Keratinocyte (primary cell): Measurements from ENCODE around the gene C2orf49. TPM values are rescaled to one million over a fixed set of nuclear protein-coding genes. Genes with fewer than 3 reads are reported as not detected.

Experiments used
- DNase-seq: peaks from one replicate; pipeline ENCODE4 v3.0.0-alpha.2; 2011; ENCODE audit warnings: low read depth, missing footprints, low spot score
- FAIRE-seq: peaks from 2 replicates; lab custom pipeline; 2011; peaks lifted over from hg19 to GRCh38; lab: Jason Lieb, UNC
- H2AFZ ChIP-seq: 2 replicates; pipeline ENCODE4 v1.6.0; 2012; ENCODE audit warnings: low read length, control low read depth, inconsistent platforms; ENCODE audit not compliant: control insufficient read depth
- H3K27ac ChIP-seq: 2 replicates; pipeline ENCODE4 v1.5.1; 2011; ENCODE audit warnings: low read length; ENCODE audit not compliant: control insufficient read depth, insufficient read depth
- H3K27me3 ChIP-seq: 3 replicates; pipeline ENCODE4 v1.6.0; 2011; ENCODE audit warnings: low read length; ENCODE audit not compliant: control insufficient read depth, insufficient read depth; ENCODE audit errors: extremely low read depth
- H3K36me3 ChIP-seq, 2 experiments: 2 replicates in 1 of 2; 3 replicates in 1 of 2; pipeline ENCODE4 v1.5.1; 2011; ENCODE audit warnings: low read length in 2 of 2, mild to moderate bottlenecking in 1 of 2; ENCODE audit not compliant: control insufficient read depth in 2 of 2, insufficient read depth in 2 of 2; ENCODE audit errors: extremely low read depth in 1 of 2
- H3K4me1 ChIP-seq: 3 replicates; pipeline ENCODE4 v1.5.1; 2011; ENCODE audit warnings: low read length; ENCODE audit not compliant: control insufficient read depth, insufficient read depth; ENCODE audit errors: extremely low read depth
- H3K4me2 ChIP-seq: 3 replicates; pipeline ENCODE4 v1.6.0; 2011; ENCODE audit warnings: low read depth, low read length; ENCODE audit not compliant: control insufficient read depth, insufficient read depth; ENCODE audit errors: extremely low read depth
- H3K4me3 ChIP-seq, 3 experiments: fragments of 200-600 bp in 1 of 3; sonication (generic) in 1 of 3; 2 replicates in 2 of 3; 3 replicates in 1 of 3; pipeline ENCODE4 v1.5.1; 2011 to 2016; ENCODE audit warnings: low read length in 3 of 3, mild to moderate bottlenecking in 3 of 3, control low read depth in 2 of 3, inconsistent platforms in 1 of 3, low read depth in 1 of 3, mixed read lengths in 1 of 3, mixed run types in 1 of 3, moderate library complexity in 1 of 3; ENCODE audit not compliant: control insufficient read depth in 2 of 3, insufficient read depth in 2 of 3; ENCODE audit errors: extremely low read depth in 1 of 3
- H3K79me2 ChIP-seq: 2 replicates; pipeline ENCODE4 v1.6.0; 2012; ENCODE audit warnings: low read length; ENCODE audit not compliant: control insufficient read depth, insufficient read depth
- H3K9ac ChIP-seq: 3 replicates; pipeline ENCODE4 v1.6.0; 2011; ENCODE audit warnings: low read length; ENCODE audit not compliant: control insufficient read depth, insufficient read depth; ENCODE audit errors: extremely low read depth
- H3K9me1 ChIP-seq: 3 replicates; pipeline ENCODE4 v1.6.0; 2011; ENCODE audit warnings: low read length; ENCODE audit not compliant: control insufficient read depth, insufficient read depth; ENCODE audit errors: extremely low read depth
- H3K9me3 ChIP-seq: 2 replicates; pipeline ENCODE4 v1.5.1; 2012; ENCODE audit warnings: low read depth, low read length; ENCODE audit not compliant: control insufficient read depth
- H4K20me1 ChIP-seq: 3 replicates; pipeline ENCODE4 v1.6.0; 2011; ENCODE audit warnings: low read length; ENCODE audit not compliant: control insufficient read depth, insufficient read depth; ENCODE audit errors: extremely low read depth
- CTCF ChIP-seq, 3 experiments: IDR thresholded peaks in 1 of 3; conservative IDR thresholded peaks in 1 of 3; optimal IDR thresholded peaks in 1 of 3; 2 replicates in 2 of 3; 3 replicates in 1 of 3; pipeline versions ENCODE3 to v1.5.1; 2011; ENCODE audit warnings: low read length in 3 of 3, mild to moderate bottlenecking in 3 of 3, moderate library complexity in 2 of 3, control low read depth in 1 of 3, inconsistent platforms in 1 of 3; ENCODE audit not compliant: insufficient read depth in 2 of 3; ENCODE audit errors: extremely low read depth in 1 of 3
- EZH2 ChIP-seq: IDR thresholded peaks from one replicate; pipeline ENCODE4 v1.6.1; 2012; ENCODE audit warnings: inconsistent platforms, mild to moderate bottlenecking, low read length, moderate library complexity
- dilution Hi-C: fragments of 300-500 bp; cut with MboI; formaldehyde crosslinking; loops from one replicate; pipeline ENCODE4 v1.7.0; 2020; ENCODE audit warnings: low sequenced_read_pairs; ENCODE audit not compliant: extremely low pct_ligation_motif_present
- polyA minus RNA-seq, 3 experiments: library from RNA; depleted of rRNA, polyadenylated mRNA; stranded (reverse); fragments of >200 nt; gene quantifications; 1 replicate in 1 of 3; 2 replicates in 1 of 3; 3 replicates in 1 of 3; pipeline ENCODE4 v1.2.3, GENCODE V29; 2011
- polyA plus RNA-seq, 5 experiments: library from polyadenylated mRNA; depleted of rRNA in 3 of 5; stranded (reverse) in 3 of 5; stranded (forward) in 1 of 5; unstranded in 1 of 5; fragments of >200 nt; gene quantifications; 1 replicate in 1 of 5; 2 replicates in 3 of 5; 3 replicates in 1 of 5; pipeline versions ENCODE4 v1.2.1 to v1.2.3, GENCODE V29; 2011 to 2012; ENCODE audit warnings: missing spikeins in 2 of 5, low read depth in 1 of 5, low replicate concordance in 1 of 5

The C2orf49 gene
- polyA plus RNA-seq: 13.1 to 19.4 TPM (median 14.5 TPM) in 3 replicates
- polyA plus RNA-seq (2011; ENCODE audit: low read depth): 43.2 TPM
- 11.8 and 17.0 TPM in 2 replicates for polyA plus RNA-seq (2011; cell fraction: cytosol; rRNA removed)
- polyA plus RNA-seq (2011; cell fraction: nucleus; rRNA removed): 13.9 and 18.8 TPM in 2 replicates
- 12.3 and 18.3 TPM in 2 replicates for polyA plus RNA-seq (2012; ENCODE audit: low replicate concordance)
- polyA minus RNA-seq: 3.6 to 6.0 TPM (median 4.7 TPM) in 3 replicates
- 4.2 TPM for polyA minus RNA-seq (2011; cell fraction: cytosol; rRNA and poly(A)+ RNA removed)
- 3.3 and 9.2 TPM in 2 replicates for polyA minus RNA-seq (2011; cell fraction: nucleus; rRNA and poly(A)+ RNA removed)

DNA sequence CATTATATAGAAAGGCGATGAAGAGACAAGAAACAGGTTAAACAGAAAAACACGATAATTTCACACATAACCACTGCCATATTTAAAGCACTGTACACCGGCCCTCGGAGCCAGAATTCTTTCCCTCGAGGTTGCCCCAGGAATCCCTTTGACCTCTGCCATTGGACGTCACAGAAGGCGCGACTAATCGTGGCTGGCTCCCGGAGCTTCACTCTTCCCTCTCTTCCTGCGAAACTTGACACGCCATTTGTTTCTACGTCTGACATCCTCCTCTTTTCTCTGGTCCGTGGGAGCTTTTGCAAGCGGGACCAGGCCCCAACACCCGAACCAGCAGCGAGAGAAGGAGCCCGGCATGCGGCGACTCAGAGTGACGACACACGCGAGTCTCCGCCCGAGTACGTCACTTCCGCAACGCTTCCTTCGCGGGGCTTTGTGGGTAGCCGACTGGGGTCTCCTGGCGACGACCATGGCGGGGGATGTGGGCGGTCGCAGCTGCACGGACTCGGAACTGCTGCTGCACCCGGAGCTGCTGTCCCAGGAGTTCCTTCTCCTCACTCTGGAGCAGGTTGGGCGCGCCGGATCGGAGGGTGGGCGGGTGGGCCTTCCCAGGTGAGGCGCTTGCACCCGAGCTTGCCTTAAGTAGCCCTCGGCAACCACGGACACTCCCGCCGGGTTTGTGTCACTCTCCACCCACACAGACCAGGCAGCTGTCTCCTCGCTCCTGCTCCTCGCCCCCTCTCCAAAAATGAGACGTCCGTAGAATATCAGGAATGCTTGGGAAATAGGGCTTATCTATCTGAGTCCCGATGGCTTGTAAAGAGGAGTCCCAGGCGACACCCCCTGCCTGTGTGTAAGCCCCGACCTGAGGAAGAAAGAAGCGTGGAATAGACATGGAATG lies at the start of gene C2orf49:
Gene C2orf49 (plus strand): TSS at position 419 of the 898 bp plus-strand sequence. CDS start 48 bp downstream, at position 467.
- H3K27me3 ChIP-seq: no peaks in the 10 kb centered on the region
- peaks cover 16% of the 10 kb centered on the region for H3K4me1 ChIP-seq
- H2AFZ ChIP-seq: peak within 1 kb of the TSS; percentile 99
- no peak for DNase-seq
- H3K9me1 ChIP-seq: no peaks in the 10 kb centered on the region
- H3K4me2 ChIP-seq: peak within 1 kb of the TSS; percentile 90
- peaks cover 9 to 14% of the 10 kb centered on the region in 2 experiments for H3K36me3 ChIP-seq
- H3K9me3 ChIP-seq: no peaks in the 10 kb centered on the region
- no peaks in the 10 kb centered on the region for H4K20me1 ChIP-seq
- H3K27ac ChIP-seq: peak within 1 kb of the TSS; percentile 99
- peaks cover 50% of the 10 kb centered on the region for H3K79me2 ChIP-seq
- dilution Hi-C loops: no loop called here
- peak within 1 kb of the TSS; percentile 99 for H3K9ac ChIP-seq
- peak within 1 kb of the TSS; percentile 77 to 100 (median 99) for H3K4me3 ChIP-seq
- peak; percentile 65 for FAIRE-seq
- TF ChIP-seq CTCF (optimal IDR thresholded peaks at IDR 0.05 in 1 of 3, IDR thresholded peaks at IDR 0.05 in 1 of 3, conservative IDR thresholded peaks at IDR 0.05 in 1 of 3; ENCODE audit: extremely low read depth in 1 of 3, insufficient read depth in 2 of 3, low read length in 3 of 3) (no peak), EZH2 (no peak)

GRCh38 chr2:105287692-105288091 lies 49.6 kb upstream of the C2orf49 start:
- Histone ChIP-seq H3K36me3 (peaks cover 10 to 13% of the 10 kb centered on the region in 2 experiments), H3K79me2 (no peaks in the 10 kb centered on the region), H3K9me3 (no peaks in the 10 kb centered on the region), H3K9me1 (no peaks in the 10 kb centered on the region), H2AFZ (no peak overlapping the region), H3K4me1 (peaks cover 12% of the 10 kb centered on the region), H3K27me3 (no peaks in the 10 kb centered on the region), H3K4me2 (no peak overlapping the region), H4K20me1 (no peaks in the 10 kb centered on the region), H3K4me3 (no peak overlapping the region), H3K9ac (no peak overlapping the region), H3K27ac (no peak overlapping the region)
- DNase-seq: no peak
- no peak for TF ChIP-seq EZH2
- peak; percentile 47 to 66 (median 63) for TF ChIP-seq CTCF (optimal IDR thresholded peaks at IDR 0.05 in 1 of 3, IDR thresholded peaks at IDR 0.05 in 1 of 3, conservative IDR thresholded peaks at IDR 0.05 in 1 of 3; ENCODE audit: extremely low read depth in 1 of 3, insufficient read depth in 2 of 3, low read length in 3 of 3)
- FAIRE-seq: no peak
- dilution Hi-C loops: no loop called here
